IPS-NIHi11 (cell line): ENCODE measurements around the gene ZNF618.

ENCODE experiments used
- DNase-seq: peaks from one replicate; pipeline ENCODE4 v3.0.0; 2012; ENCODE audit warnings: mixed read lengths, low spot score

The ZNF618 gene

GRCh38 chr9:113934167-113934828 is 58.2 kb downstream of the ZNF618 start:
- no peak for DNase-seq

GRCh38 chr9:113934829-113935676 is 58.9 kb downstream of the ZNF618 start:
- no peak for DNase-seq

DNA sequence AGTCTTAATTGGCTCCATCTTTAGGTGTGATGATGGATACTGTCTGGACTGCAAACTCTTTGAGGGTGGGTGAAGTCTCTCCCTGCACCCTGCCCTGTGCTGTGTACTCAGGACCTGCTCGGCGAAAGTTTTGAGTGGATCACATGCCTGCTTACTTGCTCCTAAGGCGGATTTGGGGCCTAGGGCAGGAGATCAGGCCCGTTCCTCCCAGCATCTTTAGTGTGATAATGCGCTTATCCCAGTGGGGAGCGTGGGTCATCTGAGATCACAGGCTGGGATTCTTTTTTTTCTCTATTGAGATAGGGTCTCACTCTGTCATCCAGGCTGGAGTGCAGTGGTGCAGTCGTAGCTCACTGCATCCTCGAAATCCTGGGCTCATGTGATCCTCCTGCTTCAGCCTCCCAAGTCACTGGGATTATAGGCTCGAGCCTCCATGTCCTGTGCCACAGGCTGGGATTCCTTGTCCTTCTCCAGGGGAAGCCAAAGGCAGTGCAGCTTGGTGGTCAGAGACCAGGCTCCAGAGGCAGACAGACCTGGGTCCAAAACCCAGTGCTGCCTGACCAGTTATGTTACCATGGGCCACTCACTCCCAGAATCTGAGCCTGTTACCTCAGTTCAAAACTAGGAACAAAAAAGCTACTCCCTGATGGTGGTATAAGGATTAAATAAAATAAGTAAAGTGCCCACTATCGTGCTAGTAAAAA is 59.7 kb downstream of the ZNF618 start:
- no peak for DNase-seq

GRCh38 chr9:113940077-113940476 is 64.0 kb downstream of the ZNF618 start:
- no peak for DNase-seq

DNA sequence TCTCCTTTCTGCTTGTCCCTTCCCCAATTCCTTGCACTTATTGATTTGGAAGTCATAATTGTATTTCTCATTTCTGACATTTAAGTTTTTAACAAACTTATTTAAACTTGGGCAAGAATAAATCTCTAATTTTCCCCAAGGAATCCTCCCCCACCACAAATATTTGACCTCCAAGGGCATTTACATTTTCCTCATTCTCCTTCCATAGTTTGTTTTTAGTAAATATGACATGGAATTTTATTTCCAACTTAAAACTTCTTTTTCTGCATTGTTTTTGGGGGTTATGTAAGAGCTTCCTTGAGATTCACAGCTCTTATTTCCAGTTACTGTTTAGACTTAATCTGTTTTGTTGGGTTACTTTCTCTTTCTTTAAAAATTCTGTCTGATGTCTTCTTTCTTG is 64.9 kb downstream of the ZNF618 start:
- no peak for DNase-seq

DNA sequence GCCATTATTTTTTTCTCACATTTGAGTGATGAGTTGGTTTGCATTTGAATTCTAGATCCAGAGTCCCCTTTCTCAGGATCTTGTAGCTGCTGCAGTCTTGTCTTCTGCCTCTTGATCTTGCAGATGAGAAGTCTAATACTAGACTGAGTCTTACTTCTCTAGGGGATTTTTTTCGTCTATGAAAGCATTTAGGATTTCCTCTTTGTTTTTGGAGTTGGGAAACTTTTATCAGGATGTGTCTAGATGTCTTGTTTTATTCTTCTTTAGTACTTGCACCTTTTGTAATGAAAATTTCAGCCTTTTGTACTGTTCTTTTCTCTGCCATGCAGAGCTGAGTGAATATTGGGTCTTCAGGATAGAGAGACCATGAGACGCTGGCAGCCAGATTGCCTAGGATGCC is 65.4 kb downstream of the ZNF618 start:
- DNase-seq = no peak

DNA sequence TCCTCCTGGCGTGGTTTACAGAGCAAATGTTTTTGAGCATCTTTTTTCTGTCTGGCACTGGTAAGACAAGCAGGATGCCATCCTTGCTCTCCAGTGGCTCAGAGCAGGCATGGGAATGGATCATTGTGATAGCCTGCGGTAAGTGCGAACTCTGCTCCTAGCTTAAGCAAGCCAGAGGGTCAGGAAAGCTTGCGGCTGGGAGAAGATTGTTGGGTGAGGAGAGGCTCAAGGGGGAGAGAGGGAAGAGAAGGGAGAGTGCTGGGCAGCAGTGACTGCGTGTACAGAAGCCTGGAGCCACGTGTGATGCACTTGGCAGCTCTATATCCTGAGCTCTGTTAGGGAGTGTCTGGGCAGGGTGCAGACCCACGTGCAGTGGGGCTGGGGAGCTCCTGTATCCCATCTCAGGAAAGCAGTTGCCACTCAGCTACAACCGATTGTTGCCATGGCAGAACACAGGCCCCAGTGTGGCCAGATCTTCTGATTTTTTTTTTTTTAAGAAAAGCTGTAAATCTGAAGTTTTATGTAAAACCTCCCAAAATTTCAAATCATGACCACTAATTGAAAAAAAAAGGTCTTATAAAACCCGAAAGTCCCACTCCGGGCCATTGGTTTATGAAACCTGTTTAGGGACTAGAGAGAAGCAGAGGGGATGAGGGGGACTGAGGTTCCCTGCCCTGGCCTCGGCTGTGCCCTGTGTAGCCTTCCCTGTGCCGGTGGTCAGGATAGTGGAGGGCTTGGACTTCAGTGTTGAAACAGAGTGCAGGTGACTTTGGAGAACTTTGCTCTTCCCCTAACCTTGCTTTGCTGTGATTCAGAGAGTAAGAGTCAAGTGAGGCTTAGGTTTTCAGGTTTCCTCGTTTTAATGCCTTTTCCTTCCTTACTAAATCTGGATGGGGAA is 67.3 kb downstream of the ZNF618 start:
- DNase-seq = no peak

DNA sequence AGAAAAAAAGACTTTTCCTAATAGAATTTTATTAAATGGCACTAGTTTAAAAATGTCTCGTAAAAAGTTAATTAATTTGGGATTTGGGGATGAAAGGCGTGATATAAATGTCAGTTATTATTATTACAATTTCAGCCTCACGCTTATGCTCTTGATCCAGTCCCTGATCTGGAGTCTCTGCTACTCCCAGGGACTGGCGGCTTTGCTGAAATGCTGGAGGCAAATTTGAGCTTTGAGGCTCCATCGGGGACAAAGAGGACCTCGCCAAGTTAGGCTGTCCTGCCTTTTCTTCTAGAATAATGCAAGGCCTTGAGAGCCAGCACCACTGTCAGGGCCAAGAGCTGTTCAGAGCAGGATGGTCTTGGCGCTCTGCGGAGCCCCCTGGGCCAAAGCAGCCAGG is 69.7 kb downstream of the ZNF618 start:
- no peak for DNase-seq

GRCh38 chr9:113946496-113947115 is 70.5 kb downstream of the ZNF618 start:
- no peak for DNase-seq

GRCh38 chr9:113947941-113948340 is 71.8 kb downstream of the ZNF618 start:
- no peak for DNase-seq

- no peak for DNase-seq
Measured at GRCh38 chr9:113948891-113949570, 72.9 kb downstream of the ZNF618 start.

GRCh38 chr9:113949571-113950078 is 73.5 kb downstream of the ZNF618 start:
- no peak for DNase-seq

- no peak for DNase-seq
Measured at GRCh38 chr9:113950195-113951031, 74.3 kb downstream of the ZNF618 start.

DNA sequence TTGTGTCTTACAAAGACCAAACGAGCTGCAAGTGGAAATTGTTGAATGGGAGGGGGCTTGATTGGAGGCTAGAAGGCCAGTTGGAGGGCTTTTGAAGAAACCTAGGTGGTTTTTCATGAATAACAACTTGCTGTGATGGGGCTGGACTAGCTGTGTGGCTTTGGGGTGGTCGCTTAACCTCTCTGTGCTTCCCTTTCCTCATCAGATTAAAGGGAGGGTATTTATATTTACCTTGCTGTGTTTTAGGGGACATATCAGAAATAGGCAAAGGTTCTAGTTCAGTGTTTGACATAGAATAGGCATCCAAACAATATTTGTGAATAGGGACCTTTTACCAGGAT is 74.9 kb downstream of the ZNF618 start:
- no peak for DNase-seq

DNA sequence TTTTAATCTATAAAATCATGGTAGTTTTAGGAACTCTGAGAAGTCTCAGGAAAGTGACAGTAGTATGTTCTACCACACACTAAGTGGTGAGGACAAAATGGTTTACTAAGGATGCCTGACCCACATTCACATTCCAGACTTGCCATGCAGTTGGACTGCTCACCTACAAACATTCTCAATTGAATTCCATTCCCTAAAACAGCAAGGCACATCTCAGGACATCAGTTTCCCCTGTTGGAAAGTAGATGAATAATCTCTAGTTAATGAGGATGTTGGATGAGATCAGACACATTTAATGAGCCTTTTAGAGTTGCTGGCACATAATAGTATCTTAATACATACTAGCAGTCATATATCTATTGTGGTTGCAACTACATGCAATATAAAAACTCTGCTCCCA is 76.6 kb downstream of the ZNF618 start:
- DNase-seq = no peak

GRCh38 chr9:113953531-113953930 is 77.4 kb downstream of the ZNF618 start:
- DNase-seq = no peak

DNA sequence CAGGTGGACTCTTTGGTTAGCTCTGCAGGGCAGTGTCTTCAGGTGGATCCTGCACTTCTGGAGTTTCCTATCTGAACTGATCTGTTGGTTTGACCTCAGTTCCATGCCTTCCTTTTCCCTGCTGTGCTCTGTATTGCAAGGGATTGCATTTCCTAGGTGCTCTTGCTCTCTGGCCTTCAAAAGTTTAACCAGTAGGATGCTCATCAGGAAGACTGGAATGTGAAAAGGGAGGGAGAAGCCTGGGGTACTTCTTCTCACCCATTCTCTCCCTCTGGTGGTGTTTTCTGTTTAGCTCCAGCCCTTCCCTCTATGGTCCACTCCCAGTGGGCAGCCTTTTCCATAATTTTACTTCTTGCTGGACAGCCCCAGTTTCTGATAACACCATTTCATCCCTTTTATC is 78.5 kb downstream of the ZNF618 start:
- DNase-seq = no peak

DNA sequence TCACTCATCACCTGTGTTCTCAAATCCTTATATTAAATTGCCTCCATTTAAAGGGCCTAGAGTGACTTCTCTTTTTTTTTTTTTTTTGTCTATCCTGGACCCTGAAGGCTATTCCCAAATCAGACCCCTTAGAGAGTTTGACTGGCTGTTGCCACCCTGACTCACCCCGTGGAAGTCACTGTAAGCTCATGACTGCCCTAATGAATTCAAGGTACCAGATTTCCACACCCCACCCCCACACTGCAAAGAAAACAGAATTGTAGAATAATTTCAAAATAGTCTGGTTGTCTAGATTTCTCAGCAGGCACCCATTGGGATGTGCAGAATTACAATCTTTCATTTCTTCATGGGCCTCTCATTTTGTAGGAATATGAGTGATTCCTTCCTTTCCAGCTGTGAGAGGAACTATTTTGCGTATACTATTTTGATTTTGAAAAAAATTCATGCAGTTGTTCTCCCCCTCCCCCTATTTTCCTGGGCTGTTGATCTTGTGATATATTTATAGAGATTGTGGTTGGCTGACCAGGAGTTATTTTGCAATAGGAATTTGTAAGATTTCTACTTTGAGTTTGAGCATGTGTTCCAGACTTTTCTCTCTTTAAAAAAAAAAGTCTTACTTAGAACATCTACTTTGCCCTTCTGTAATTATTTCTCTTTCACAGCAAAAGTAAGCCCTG is 79.1 kb downstream of the ZNF618 start:
- no peak for DNase-seq

- DNase-seq = no peak
Measured at GRCh38 chr9:113956901-113957300, 80.8 kb downstream of the ZNF618 start.
